ENCODE measurements around the gene BCAT1. TPM values are rescaled to one million over a fixed set of nuclear protein-coding genes. Genes with fewer than 3 reads are reported as not detected.

The BCAT1 gene
- total and polyA plus RNA-seq, 12 donors, result 0.95 to 17.0 (median 2.7) TPM

- peaks cover 0 to 3% (median 0%) of the 10 kb centered on the region in 7 donors for H3K27me3 ChIP-seq
- H3K27ac ChIP-seq, result no peak overlapping the region
- ATAC-seq, result no peak
- H3K4me1 ChIP-seq, result no peaks in the 10 kb centered on the region
- no peak for TF ChIP-seq CTCF (IDR thresholded peaks at IDR 0.05)
- WGBS, 2 donors, result 92 to 96% methylated on average over 7 of the region's 7 CpGs
- no peak for DNase-seq
- H3K36me3 ChIP-seq, result peaks cover 0 to 11% (median 0%) of the 10 kb centered on the region in 9 donors
- no peak overlapping the region for H3K4me3 ChIP-seq
- no peaks in the 10 kb centered on the region for H3K9me3 ChIP-seq
- intact Hi-C loops (cut with DNase I), result no loop called here
These were observed 58.7 kb downstream of the BCAT1 start for GRCh38 chr12:24890048-24890803.

- WGBS, 2 donors, result 90 to 93% methylated on average over 3 of the region's 3 CpGs
- intact Hi-C loops (cut with DNase I), result no loop called here
- ATAC-seq, result no peak
- H3K4me3 ChIP-seq, result no peak overlapping the region
- TF ChIP-seq CTCF (IDR thresholded peaks at IDR 0.05), result no peak
- DNase-seq, result no peak
- no peak overlapping the region for H3K27ac ChIP-seq
- peaks cover 0 to 11% (median 0%) of the 10 kb centered on the region in 9 donors for H3K36me3 ChIP-seq
- peaks cover 0 to 3% (median 0%) of the 10 kb centered on the region in 7 donors for H3K27me3 ChIP-seq
- no peaks in the 10 kb centered on the region for H3K4me1 ChIP-seq
- H3K9me3 ChIP-seq, result no peaks in the 10 kb centered on the region
These were observed 59.5 kb downstream of the BCAT1 start for GRCh38 chr12:24889411-24889810.

- DNase-seq (no peak), ATAC-seq (no peak)
- WGBS, 2 donors, result 82 to 83% methylated on average over 5 of the region's 5 CpGs
- H3K4me1 ChIP-seq, result no peaks in the 10 kb centered on the region
- intact Hi-C loops (cut with DNase I), result no loop called here
- no peak for TF ChIP-seq CTCF (IDR thresholded peaks at IDR 0.05)
- peaks cover 0 to 3% (median 0%) of the 10 kb centered on the region in 7 donors for H3K27me3 ChIP-seq
- H3K27ac ChIP-seq, result no peak overlapping the region
- no peaks in the 10 kb centered on the region for H3K9me3 ChIP-seq
- H3K36me3 ChIP-seq, result peaks cover 0 to 10% (median 0%) of the 10 kb centered on the region in 9 donors
- no peak overlapping the region for H3K4me3 ChIP-seq
These were observed 60.1 kb downstream of the BCAT1 start for GRCh38 chr12:24888813-24889212.

GRCh38 chr12:24884911-24885310, 64.0 kb downstream of the BCAT1 start:
- ATAC-seq (no peak), DNase-seq (no peak)
- Histone ChIP-seq H3K4me3 (no peak overlapping the region), H3K27ac (no peak overlapping the region), H3K9me3 (no peaks in the 10 kb centered on the region), H3K27me3 (no peaks in the 10 kb centered on the region), H3K4me1 (no peaks in the 10 kb centered on the region), H3K36me3 (peaks cover 0 to 8% (median 0%) of the 10 kb centered on the region in 9 donors)
- no peak for TF ChIP-seq CTCF (IDR thresholded peaks at IDR 0.05)
- WGBS, 2 donors, result 88 to 91% methylated on average over 3 of the region's 3 CpGs
- intact Hi-C loops (cut with DNase I), result no loop called here

Measured in heart right ventricle (tissue), 16 donors.